Heart left ventricle (tissue), 13 donors: ENCODE results near the gene TNS1.

Experiments
- POLR2A ChIP-seq, 2 donors: fragments of 450-650 bp; IDR thresholded peaks; one replicate each; pipeline ENCODE4 v1.6.1; 2017; ENCODE audit warnings: antibody characterized with exemption in 2 of 2, mild to moderate bottlenecking in 2 of 2, moderate library complexity in 2 of 2
- TF ChIP-seq, protein P1 (sequence below), 12 donors: fragments of 200-600 bp; sonication (generic) in 4 of 12; IDR thresholded peaks; one replicate each; pipeline versions ENCODE4 v1.5.0 to v1.8.0; 2018 to 2022; ENCODE audit warnings: antibody characterized with exemption in 12 of 12, mild to moderate bottlenecking in 5 of 12
- donor health status: ischemic (EF 13 %, LVEDD 7.1; RV severe dilation, severe dysfunction).
- donor health status: DM: no; HTN: yes; CAD: no.
- donor health status: DM: no; HTN: no; CAD: no.
- donor health status: ischemic (EF 25% LVEDD 6.9; RV normal size, moderate dysfunction).
- donor health status: ischemic (EF 25% LVEDD 5.7; RV mildly dilated, moderate dysfunction).
- donor health status: ischemic (EF 35%, LVEDD 5.7; RV mildly dilated, moderate dysfunction).
- donor health status: nonischemic (EF 11% LVEDD 7.7; RV severe dilation, severe dysfunction).
- donor health status: DM: yes; HTN: yes; CAD: no.
- donor health status: PGD.
- donor health status: ischemic (EF 29% LVEDD 5.4; RV normal size, mild dysfunction).
- donor health status: nonischemic (EF 23%, LVEDD 6.1; RV moderate dilation, normal function).

DNA sequence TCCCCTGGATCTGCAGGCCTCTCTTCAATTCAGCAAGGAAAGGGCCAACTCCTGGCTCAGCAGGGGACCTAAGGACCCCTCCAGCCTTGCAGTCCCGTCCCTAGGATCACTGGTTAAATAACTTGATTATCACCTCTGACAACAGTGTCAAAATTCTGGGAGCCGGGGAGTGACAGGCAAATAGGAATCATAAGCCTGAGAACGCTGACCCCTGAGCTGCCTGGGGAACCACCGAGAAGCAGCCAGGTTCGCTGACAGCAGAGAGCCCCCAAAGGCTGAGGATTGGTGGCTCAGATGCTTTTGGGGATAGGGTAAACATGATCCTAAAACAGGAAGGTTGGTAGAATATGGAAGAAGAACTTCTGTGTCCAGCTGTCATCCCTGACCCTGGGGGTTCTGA lies 17.5 kb upstream of the TNS1 start:
- TF ChIP-seq, protein P1, sequence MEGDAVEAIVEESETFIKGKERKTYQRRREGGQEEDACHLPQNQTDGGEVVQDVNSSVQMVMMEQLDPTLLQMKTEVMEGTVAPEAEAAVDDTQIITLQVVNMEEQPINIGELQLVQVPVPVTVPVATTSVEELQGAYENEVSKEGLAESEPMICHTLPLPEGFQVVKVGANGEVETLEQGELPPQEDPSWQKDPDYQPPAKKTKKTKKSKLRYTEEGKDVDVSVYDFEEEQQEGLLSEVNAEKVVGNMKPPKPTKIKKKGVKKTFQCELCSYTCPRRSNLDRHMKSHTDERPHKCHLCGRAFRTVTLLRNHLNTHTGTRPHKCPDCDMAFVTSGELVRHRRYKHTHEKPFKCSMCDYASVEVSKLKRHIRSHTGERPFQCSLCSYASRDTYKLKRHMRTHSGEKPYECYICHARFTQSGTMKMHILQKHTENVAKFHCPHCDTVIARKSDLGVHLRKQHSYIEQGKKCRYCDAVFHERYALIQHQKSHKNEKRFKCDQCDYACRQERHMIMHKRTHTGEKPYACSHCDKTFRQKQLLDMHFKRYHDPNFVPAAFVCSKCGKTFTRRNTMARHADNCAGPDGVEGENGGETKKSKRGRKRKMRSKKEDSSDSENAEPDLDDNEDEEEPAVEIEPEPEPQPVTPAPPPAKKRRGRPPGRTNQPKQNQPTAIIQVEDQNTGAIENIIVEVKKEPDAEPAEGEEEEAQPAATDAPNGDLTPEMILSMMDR (IDR thresholded peaks at IDR 0.05) = no peak
- no peak for TF ChIP-seq POLR2A (IDR thresholded peaks at IDR 0.05)
